H9 (cell line): Measurements from ENCODE around the gene CCT6A. TPM values are rescaled to one million over a fixed set of nuclear protein-coding genes. Genes with fewer than 3 reads are reported as not detected.

Source experiments
- DNase-seq: peaks from one replicate; pipeline ENCODE4 v3.0.0-alpha.2; 2017
- H2AFZ ChIP-seq: one replicate; pipeline ENCODE4 v1.6.1; 2013; ENCODE audit warnings: mild to moderate bottlenecking, low read length, control low read depth, moderate library complexity
- H2AK5ac ChIP-seq: 2 replicates; pipeline ENCODE4 v1.6.1; 2013; ENCODE audit warnings: low read length, control low read depth, mixed read lengths; ENCODE audit not compliant: insufficient read length
- H2BK120ac ChIP-seq: one replicate; pipeline ENCODE4 v1.6.1; 2013; ENCODE audit warnings: low read depth, mild to moderate bottlenecking, low read length, control low read depth, inconsistent platforms; ENCODE audit not compliant: poor library complexity, severe bottlenecking
- H2BK12ac ChIP-seq: 2 replicates; pipeline ENCODE4 v1.6.1; 2013; ENCODE audit warnings: low read length, control low read depth, mixed read lengths, low read depth; ENCODE audit not compliant: insufficient read length
- H2BK15ac ChIP-seq: 2 replicates; pipeline ENCODE4 v1.6.1; 2013; ENCODE audit warnings: low read depth, low read length, control low read depth
- H2BK20ac ChIP-seq: one replicate; pipeline ENCODE4 v1.6.1; 2013; ENCODE audit warnings: low read depth, mild to moderate bottlenecking, low read length, control low read depth, inconsistent platforms; ENCODE audit not compliant: poor library complexity, severe bottlenecking
- H2BK5ac ChIP-seq: 2 replicates; pipeline ENCODE4 v1.6.1; 2013; ENCODE audit warnings: low read length, control low read depth, mixed read lengths; ENCODE audit not compliant: insufficient read length
- H3K14ac ChIP-seq: 2 replicates; pipeline ENCODE4 v1.6.1; 2013; ENCODE audit warnings: low read length, control low read depth; ENCODE audit not compliant: insufficient read depth
- H3K18ac ChIP-seq: 2 replicates; pipeline ENCODE4 v1.6.1; 2013; ENCODE audit warnings: low read depth, mild to moderate bottlenecking, mixed read lengths, low read length, control low read depth; ENCODE audit not compliant: insufficient read length
- H3K23ac ChIP-seq: 2 replicates; pipeline ENCODE4 v1.6.1; 2013; ENCODE audit warnings: low read length, control low read depth, mixed read lengths, low read depth; ENCODE audit not compliant: insufficient read length
- H3K23me2 ChIP-seq: 2 replicates; pipeline ENCODE4 v1.6.1; 2013; ENCODE audit warnings: low read depth, mild to moderate bottlenecking, mixed read lengths, low read length, control low read depth; ENCODE audit not compliant: insufficient read length, poor library complexity, severe bottlenecking
- H3K27ac ChIP-seq: 2 replicates; pipeline ENCODE4 v1.5.1; 2013; ENCODE audit warnings: low read length, control low read depth, mixed read lengths, low read depth; ENCODE audit not compliant: insufficient read length
- H3K27me3 ChIP-seq: 2 replicates; pipeline ENCODE4 v1.6.1; 2013; ENCODE audit warnings: low read length, control low read depth, inconsistent platforms; ENCODE audit not compliant: insufficient read depth
- H3K4ac ChIP-seq: 2 replicates; pipeline ENCODE4 v1.6.1; 2013; ENCODE audit warnings: low read depth, mild to moderate bottlenecking, control low read depth, inconsistent platforms, low read length, moderate library complexity
- H3K4me1 ChIP-seq: 2 replicates; pipeline ENCODE4 v1.6.1; 2013; ENCODE audit warnings: low read length, control low read depth, inconsistent platforms; ENCODE audit not compliant: insufficient read depth
- H3K4me2 ChIP-seq: 2 replicates; pipeline ENCODE4 v1.6.1; 2013; ENCODE audit warnings: low read length, control low read depth, mixed read lengths; ENCODE audit not compliant: insufficient read length, insufficient read depth
- H3K56ac ChIP-seq: 2 replicates; pipeline ENCODE4 v1.6.1; 2013; ENCODE audit warnings: low read depth, mild to moderate bottlenecking, mixed read lengths, low read length, control low read depth; ENCODE audit not compliant: insufficient read length
- H3K79me1 ChIP-seq: 2 replicates; pipeline ENCODE4 v1.6.1; 2013; ENCODE audit warnings: low read depth, mild to moderate bottlenecking, moderate library complexity, low read length, control low read depth, inconsistent platforms; ENCODE audit not compliant: insufficient read depth, poor library complexity, severe bottlenecking
- H3K79me2 ChIP-seq: 2 replicates; pipeline ENCODE4 v1.6.1; 2013; ENCODE audit warnings: low read length, control low read depth, inconsistent platforms; ENCODE audit not compliant: insufficient read depth
- H3K9ac ChIP-seq: 2 replicates; pipeline ENCODE4 v1.6.1; 2013; ENCODE audit warnings: low read length, control low read depth, mixed read lengths; ENCODE audit not compliant: insufficient read length; ENCODE audit errors: extremely low read depth
- H3K9me3 ChIP-seq: one replicate; pipeline ENCODE4 v1.6.1; 2013; ENCODE audit warnings: low read depth, low read length, inconsistent platforms; ENCODE audit not compliant: control insufficient read depth
- H3T11ph ChIP-seq: one replicate; pipeline ENCODE4 v1.6.1; 2013; ENCODE audit warnings: mild to moderate bottlenecking, low read length, control low read depth, inconsistent platforms
- H4K20me1 ChIP-seq: one replicate; pipeline ENCODE4 v1.6.1; 2013; ENCODE audit not compliant: control insufficient read depth, insufficient read length, insufficient read depth
- H4K5ac ChIP-seq: 2 replicates; pipeline ENCODE4 v1.6.1; 2013; ENCODE audit warnings: low read depth, mild to moderate bottlenecking, mixed read lengths, low read length, control low read depth; ENCODE audit not compliant: insufficient read length
- H4K8ac ChIP-seq: replicated peaks from 2 replicates; pipeline ENCODE4 v1.6.1; 2013; ENCODE audit warnings: low read length, control low read depth, mixed read lengths, low read depth; ENCODE audit not compliant: insufficient read length
- H4K91ac ChIP-seq: 2 replicates; pipeline ENCODE4 v1.6.1; 2013; ENCODE audit warnings: low read depth, mild to moderate bottlenecking, moderate library complexity, mixed read lengths, low read length, control low read depth; ENCODE audit not compliant: insufficient read length
- H3K27ac Mint-ChIP-seq, 3 experiments: 2 replicates in 2 of 3; 3 replicates in 1 of 3; pipeline ENCODE4 v1.8.0; 2020 to 2021; ENCODE audit warnings: mixed read lengths in 3 of 3, mild to moderate bottlenecking in 1 of 3, moderate library complexity in 1 of 3
- H3K27me3 Mint-ChIP-seq: 2 replicates; pipeline ENCODE4 v1.8.0; 2021; ENCODE audit warnings: low read depth, mild to moderate bottlenecking, moderate library complexity, mixed read lengths
- H3K36me3 Mint-ChIP-seq, 3 experiments: 2 replicates in 2 of 3; 3 replicates in 1 of 3; pipeline ENCODE4 v1.8.0; 2020 to 2021; ENCODE audit warnings: low read depth in 3 of 3, mixed read lengths in 3 of 3; ENCODE audit not compliant: insufficient read depth in 1 of 3
- H3K4me1 Mint-ChIP-seq, 2 experiments: 2 replicates each; pipeline ENCODE4 v1.8.0; 2020; ENCODE audit warnings: mixed read lengths in 2 of 2
- H3K4me3 Mint-ChIP-seq, 2 experiments: 2 replicates in 1 of 2; 3 replicates in 1 of 2; pipeline ENCODE4 v1.8.0; 2020 to 2021; ENCODE audit warnings: mild to moderate bottlenecking in 2 of 2, mixed read lengths in 2 of 2, moderate library complexity in 1 of 2
- H3K9me3 Mint-ChIP-seq, 2 experiments: 2 replicates in 1 of 2; 3 replicates in 1 of 2; pipeline ENCODE4 v1.8.0; 2020; ENCODE audit warnings: mild to moderate bottlenecking in 2 of 2, mixed read lengths in 2 of 2, moderate library complexity in 1 of 2
- WGBS: extraction: QIAGEN DNeasy Blood & Tissue Kit; methylation state at CpG from one replicate; pipeline ENCODE4 v1.1.7; 2013; ENCODE audit warnings: missing lambda C conversion rate, low lambda C conversion rate, mixed read lengths; ENCODE audit not compliant: insufficient read length; ENCODE audit errors: extremely low coverage; 5-methylcytosine and 5-hydroxymethylcytosine counted together
- total RNA-seq: library from RNA; stranded (reverse); gene quantifications from 2 replicates; pipeline ENCODE4 v1.2.1, GENCODE V29; 2021
- TF ChIP-seq, protein P1 (sequence below): fragments of 200-600 bp; sonication (generic); conservative IDR thresholded peaks from 3 replicates; pipeline ENCODE4 v1.8.0; 2021; ENCODE audit warnings: antibody characterized with exemption, mild to moderate bottlenecking

Gene CCT6A
- total RNA-seq, 1 experiment from 2014 or later, result 303 TPM

DNA sequence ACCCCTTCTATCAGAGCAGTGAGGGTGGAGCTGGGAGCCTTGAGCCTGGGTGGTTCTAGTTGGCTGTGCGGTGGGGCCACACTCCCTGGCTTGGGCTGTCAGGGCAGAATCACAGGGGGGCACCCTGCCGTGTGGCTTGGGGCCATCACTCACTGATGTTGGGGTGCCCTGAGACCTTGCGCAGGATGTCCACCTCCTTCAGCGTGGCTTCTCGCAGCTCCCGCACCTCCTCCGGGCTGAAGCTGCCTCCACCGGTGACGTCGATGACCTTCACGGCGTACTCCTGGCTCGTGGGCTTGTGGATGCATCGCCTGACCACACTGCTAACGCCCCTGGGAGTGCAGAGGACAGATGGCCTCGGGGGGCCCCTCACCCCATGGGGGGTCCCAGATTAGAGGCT is 35.9 kb downstream of the CCT6A start:
- no peak overlapping the region for H2BK12ac ChIP-seq
- no peaks in the 10 kb centered on the region for H3K27me3 Mint-ChIP-seq
- no peak for DNase-seq
- no peak overlapping the region for H3K56ac ChIP-seq
- no peaks in the 10 kb centered on the region for H3K4me1 Mint-ChIP-seq
- H3K79me2 ChIP-seq, result no peaks in the 10 kb centered on the region
- peaks cover 0 to 4% (median 0%) of the 10 kb centered on the region in 3 experiments; a peak in 3 of 7 replicates for H3K36me3 Mint-ChIP-seq
- H3K18ac ChIP-seq, result no peak overlapping the region
- no peak overlapping the region for H4K91ac ChIP-seq
- no peak overlapping the region for H3K23ac ChIP-seq
- H3K4me1 ChIP-seq, result no peaks in the 10 kb centered on the region
- TF ChIP-seq, protein P1, sequence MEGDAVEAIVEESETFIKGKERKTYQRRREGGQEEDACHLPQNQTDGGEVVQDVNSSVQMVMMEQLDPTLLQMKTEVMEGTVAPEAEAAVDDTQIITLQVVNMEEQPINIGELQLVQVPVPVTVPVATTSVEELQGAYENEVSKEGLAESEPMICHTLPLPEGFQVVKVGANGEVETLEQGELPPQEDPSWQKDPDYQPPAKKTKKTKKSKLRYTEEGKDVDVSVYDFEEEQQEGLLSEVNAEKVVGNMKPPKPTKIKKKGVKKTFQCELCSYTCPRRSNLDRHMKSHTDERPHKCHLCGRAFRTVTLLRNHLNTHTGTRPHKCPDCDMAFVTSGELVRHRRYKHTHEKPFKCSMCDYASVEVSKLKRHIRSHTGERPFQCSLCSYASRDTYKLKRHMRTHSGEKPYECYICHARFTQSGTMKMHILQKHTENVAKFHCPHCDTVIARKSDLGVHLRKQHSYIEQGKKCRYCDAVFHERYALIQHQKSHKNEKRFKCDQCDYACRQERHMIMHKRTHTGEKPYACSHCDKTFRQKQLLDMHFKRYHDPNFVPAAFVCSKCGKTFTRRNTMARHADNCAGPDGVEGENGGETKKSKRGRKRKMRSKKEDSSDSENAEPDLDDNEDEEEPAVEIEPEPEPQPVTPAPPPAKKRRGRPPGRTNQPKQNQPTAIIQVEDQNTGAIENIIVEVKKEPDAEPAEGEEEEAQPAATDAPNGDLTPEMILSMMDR, result no peak
- H4K5ac ChIP-seq, result no peak overlapping the region
- no peak overlapping the region for H3T11ph ChIP-seq
- H3K4ac ChIP-seq, result no peak overlapping the region
- H3K23me2 ChIP-seq, result no peaks in the 10 kb centered on the region
- no peaks in the 10 kb centered on the region for H3K27me3 ChIP-seq
- H4K20me1 ChIP-seq, result no peaks in the 10 kb centered on the region
- no peak overlapping the region for H4K8ac ChIP-seq
- H3K14ac ChIP-seq, result no peak overlapping the region
- H2AK5ac ChIP-seq, result no peak overlapping the region
- H3K4me3 Mint-ChIP-seq, result no peak overlapping the region
- no peak overlapping the region for H3K27ac ChIP-seq
- peaks cover 0 to 4% of the 10 kb centered on the region in 2 experiments; a peak in 1 of 5 replicates for H3K9me3 Mint-ChIP-seq
- H2AFZ ChIP-seq, result no peak overlapping the region
- no peak overlapping the region for H2BK20ac ChIP-seq
- H3K9ac ChIP-seq, result no peak overlapping the region
- no peaks in the 10 kb centered on the region for H3K9me3 ChIP-seq
- H3K79me1 ChIP-seq, result no peaks in the 10 kb centered on the region
- H2BK5ac ChIP-seq, result no peak overlapping the region
- no CpG with 5 or more reads among the region's 16 CpGs for WGBS
- no peak overlapping the region for H3K4me2 ChIP-seq
- H3K27ac Mint-ChIP-seq, result no peak overlapping the region
- H2BK15ac ChIP-seq, result no peak overlapping the region
- no peak overlapping the region for H2BK120ac ChIP-seq
